H1 (cell line): ENCODE results near the gene COX7A2. TPM values are rescaled to one million over a fixed set of nuclear protein-coding genes. Genes with fewer than 3 reads are reported as not detected.

Experiments used
- CTCF ChIA-PET: fragments of 300-600 bp; sonication (Branson Sonifier 250); formaldehyde crosslinking; loops from one replicate; lab custom pipeline; 2021; ENCODE audit not compliant: partially characterized antibody; lab: Charles Lee
- POLR2A ChIA-PET: fragments of 300-600 bp; sonication (Branson Sonifier 250); formaldehyde crosslinking; loops from one replicate; lab custom pipeline; 2021; ENCODE audit warnings: inconsistent platforms; ENCODE audit not compliant: partially characterized antibody; lab: Charles Lee
- DNase-seq, 2 experiments: peaks; one replicate each; pipeline versions ENCODE4 v3.0.0 to v3.0.0-alpha.2; 2010 to 2022; ENCODE audit warnings: low spot score in 2 of 2, low read depth in 1 of 2, mixed read lengths in 1 of 2
- FAIRE-seq: peaks from 2 replicates; lab custom pipeline; 2011; peaks lifted over from hg19 to GRCh38; lab: Jason Lieb, UNC
- H2AFZ ChIP-seq: 2 replicates; pipeline ENCODE4 v1.8.1; 2012; ENCODE audit warnings: low read length, inconsistent platforms
- H2AK5ac ChIP-seq: 2 replicates; pipeline ENCODE4 v1.6.1; 2013; ENCODE audit warnings: low read depth, low read length
- H2BK120ac ChIP-seq: replicated peaks from 2 replicates; pipeline ENCODE3; 2013; ENCODE audit warnings: low read depth, low read length, inconsistent platforms
- H2BK12ac ChIP-seq: 2 replicates; pipeline ENCODE4 v1.6.1; 2013; ENCODE audit warnings: low read depth, low read length
- H2BK15ac ChIP-seq: 2 replicates; pipeline ENCODE4 v1.6.1; 2013; ENCODE audit warnings: low read length
- H2BK20ac ChIP-seq: 2 replicates; pipeline ENCODE4 v1.6.1; 2013; ENCODE audit warnings: low read length
- H2BK5ac ChIP-seq: 2 replicates; pipeline ENCODE4 v1.6.1; 2013; ENCODE audit warnings: low read depth, low read length
- H3K14ac ChIP-seq: 2 replicates; pipeline ENCODE4 v1.6.1; 2013; ENCODE audit warnings: inconsistent platforms; ENCODE audit not compliant: insufficient read length
- H3K18ac ChIP-seq: 2 replicates; pipeline ENCODE4 v1.6.1; 2013; ENCODE audit warnings: low read length; ENCODE audit errors: extremely low read depth
- H3K23ac ChIP-seq: 2 replicates; pipeline ENCODE4 v1.6.1; 2013; ENCODE audit warnings: inconsistent platforms; ENCODE audit not compliant: insufficient read length
- H3K23me2 ChIP-seq: 2 replicates; pipeline ENCODE4 v1.6.1; 2013; ENCODE audit warnings: low read depth, low read length
- H3K27ac ChIP-seq: 2 replicates; pipeline ENCODE4 v1.6.1; 2011; ENCODE audit warnings: low read depth, low read length, inconsistent platforms
- H3K27me3 ChIP-seq, 4 experiments: replicated peaks in 1 of 4; 1 replicate in 1 of 4; 2 replicates in 3 of 4; pipeline versions ENCODE4 v1.6.1 to v1.8.1; 2011 to 2013; ENCODE audit warnings: low read length in 3 of 4, mild to moderate bottlenecking in 3 of 4, inconsistent platforms in 2 of 4, mixed read lengths in 2 of 4, moderate library complexity in 1 of 4; ENCODE audit not compliant: control insufficient read depth in 3 of 4, insufficient read depth in 3 of 4; ENCODE audit errors: extremely low read depth in 1 of 4
- H3K36me3 ChIP-seq, 4 experiments: 2 replicates each; pipeline versions ENCODE4 v1.6.1 to v1.8.1; 2011 to 2013; ENCODE audit warnings: mild to moderate bottlenecking in 4 of 4, low read length in 3 of 4, moderate library complexity in 2 of 4, control low read depth in 1 of 4, inconsistent platforms in 1 of 4; ENCODE audit not compliant: insufficient read depth in 4 of 4, control insufficient read depth in 2 of 4
- H3K4ac ChIP-seq: replicated peaks from 2 replicates; pipeline ENCODE3; 2013; ENCODE audit warnings: low read length, low read depth, mixed read lengths, inconsistent platforms; ENCODE audit not compliant: insufficient read length
- H3K4me1 ChIP-seq, 4 experiments: replicated peaks in 1 of 4; 1 replicate in 1 of 4; 2 replicates in 3 of 4; pipeline versions ENCODE4 v1.6.1 to v1.8.1; 2011 to 2013; ENCODE audit warnings: low read length in 3 of 4, inconsistent platforms in 2 of 4, mixed read lengths in 1 of 4; ENCODE audit not compliant: insufficient read depth in 4 of 4, control insufficient read depth in 3 of 4
- H3K4me2 ChIP-seq, 2 experiments: 2 replicates each; pipeline versions ENCODE4 v1.6.1 to v1.8.1; 2011 to 2013; ENCODE audit warnings: low read depth in 2 of 2, low read length in 2 of 2, control low read depth in 1 of 2, inconsistent platforms in 1 of 2, mild to moderate bottlenecking in 1 of 2; ENCODE audit not compliant: insufficient read depth in 1 of 2
- H3K4me3 ChIP-seq, 4 experiments: fragments of 200-600, 300-600 bp in 1 of 4; sonication (generic), shearing (Covaris generic), sonication (Bioruptor Twin) in 1 of 4; 2 replicates each; pipeline versions ENCODE4 v1.5.1 to v1.8.1; 2011 to 2016; ENCODE audit warnings: low read length in 4 of 4, low read depth in 3 of 4, control low read depth in 2 of 4, inconsistent platforms in 2 of 4, mild to moderate bottlenecking in 2 of 4, mixed read lengths in 1 of 4, moderate library complexity in 1 of 4; ENCODE audit not compliant: insufficient read depth in 2 of 4; ENCODE audit errors: extremely low read depth in 1 of 4
- H3K56ac ChIP-seq: replicated peaks from 2 replicates; pipeline ENCODE3; 2013; ENCODE audit warnings: low read depth, mild to moderate bottlenecking, mixed read lengths, low read length, inconsistent platforms; ENCODE audit not compliant: insufficient read length
- H3K79me1 ChIP-seq: 2 replicates; pipeline ENCODE4 v1.6.1; 2013; ENCODE audit warnings: low read depth, low read length, control low read depth
- H3K79me2 ChIP-seq, 2 experiments: 2 replicates each; pipeline versions ENCODE4 v1.6.1 to v1.8.1; 2012 to 2013; ENCODE audit warnings: low read length in 2 of 2, mild to moderate bottlenecking in 2 of 2, inconsistent platforms in 1 of 2; ENCODE audit not compliant: insufficient read depth in 2 of 2, control insufficient read depth in 1 of 2
- H3K9ac ChIP-seq, 4 experiments: replicated peaks in 1 of 4; 1 replicate in 1 of 4; 2 replicates in 3 of 4; pipeline versions ENCODE4 v1.6.1 to v1.8.1; 2011 to 2013; ENCODE audit warnings: low read depth in 3 of 4, low read length in 3 of 4, control low read depth in 2 of 4, mild to moderate bottlenecking in 2 of 4, moderate library complexity in 2 of 4, inconsistent platforms in 1 of 4; ENCODE audit errors: extremely low read depth in 1 of 4
- H3K9me3 ChIP-seq, 2 experiments: 2 replicates each; pipeline versions ENCODE4 v1.6.1 to v1.8.1; 2012 to 2013; ENCODE audit warnings: mild to moderate bottlenecking in 2 of 2, moderate library complexity in 2 of 2, control low read depth in 1 of 2, inconsistent platforms in 1 of 2, low read depth in 1 of 2, low read length in 1 of 2, mixed read lengths in 1 of 2; ENCODE audit not compliant: insufficient read depth in 2 of 2
- H4K20me1 ChIP-seq, 2 experiments: replicated peaks in 1 of 2; 2 replicates each; pipeline versions ENCODE3 to v1.8.1; 2011 to 2013; ENCODE audit warnings: inconsistent platforms in 2 of 2, low read length in 2 of 2, mild to moderate bottlenecking in 1 of 2; ENCODE audit not compliant: insufficient read depth in 2 of 2, control insufficient read depth in 1 of 2
- H4K5ac ChIP-seq: 2 replicates; pipeline ENCODE4 v1.6.1; 2013; ENCODE audit warnings: low read length, low read depth, mixed read lengths, inconsistent platforms; ENCODE audit not compliant: insufficient read length
- H4K8ac ChIP-seq: 2 replicates; pipeline ENCODE4 v1.8.0; 2013; ENCODE audit warnings: mild to moderate bottlenecking, moderate library complexity, low read length, inconsistent platforms; ENCODE audit not compliant: insufficient read depth; ENCODE audit errors: extremely low read depth
- H4K91ac ChIP-seq: replicated peaks from 2 replicates; pipeline ENCODE3; 2013; ENCODE audit warnings: low read length, mixed read lengths, inconsistent platforms; ENCODE audit not compliant: insufficient read length
- BACH1 ChIP-seq: IDR thresholded peaks from 2 replicates; pipeline ENCODE4 v1.6.1; 2012; ENCODE audit warnings: low read length, improper control_type of control experiment
- CEBPB ChIP-seq: IDR thresholded peaks from 2 replicates; pipeline ENCODE4 v1.6.1; 2012; ENCODE audit warnings: low read depth, low read length
- CHD1 ChIP-seq: IDR thresholded peaks from 2 replicates; pipeline ENCODE4 v1.6.1; 2012; ENCODE audit warnings: low read depth, low read length, improper control_type of control experiment
- CHD2 ChIP-seq: IDR thresholded peaks from 2 replicates; pipeline ENCODE4 v1.6.1; 2012; ENCODE audit warnings: low read length, improper control_type of control experiment
- RAD21 ChIP-seq, 2 experiments: IDR thresholded peaks in 1 of 2; conservative IDR thresholded peaks in 1 of 2; 2 replicates each; pipeline ENCODE4 v1.6.1; 2011; ENCODE audit warnings: low read depth in 2 of 2, low read length in 2 of 2, improper control_type of control experiment in 1 of 2, inconsistent platforms in 1 of 2, mild to moderate bottlenecking in 1 of 2, moderate library complexity in 1 of 2
- RXRA ChIP-seq: IDR thresholded peaks from 2 replicates; pipeline ENCODE4 v1.6.1; 2011; ENCODE audit warnings: low read depth, mild to moderate bottlenecking, low read length, moderate library complexity; ENCODE audit not compliant: insufficient read depth
- SUZ12 ChIP-seq: fragments of 200-600 bp; sonication (generic); IDR thresholded peaks from 2 replicates; pipeline ENCODE4 v1.6.1; 2012; ENCODE audit warnings: mild to moderate bottlenecking, inconsistent platforms, low read length, moderate library complexity, mixed read lengths
- YY1 ChIP-seq: IDR thresholded peaks from 2 replicates; pipeline ENCODE4 v1.6.1; 2011; ENCODE audit warnings: low read depth, mild to moderate bottlenecking, low read length
- WGBS, 2 experiments: shearing (Covaris generic) in 1 of 2; methylation state at CpG; one replicate each; pipeline versions ENCODE4 v1.1.6 to v1.1.7; 2013 to 2015; ENCODE audit warnings: low lambda C conversion rate in 2 of 2, mixed read lengths in 2 of 2, inconsistent platforms in 1 of 2, low coverage in 1 of 2, missing lambda C conversion rate in 1 of 2; ENCODE audit not compliant: insufficient replicate concordance in 2 of 2, insufficient coverage in 1 of 2, insufficient read length in 1 of 2; ENCODE audit errors: extremely low coverage in 1 of 2, missing lambda C conversion rate in 1 of 2; 5-methylcytosine and 5-hydroxymethylcytosine counted together
- polyA plus RNA-seq, 7 experiments: library from polyadenylated mRNA; depleted of rRNA in 3 of 7; stranded (reverse) in 5 of 7; unstranded in 2 of 7; fragments of >200 nt in 5 of 7; fragments of 200-250 nt in 2 of 7; gene quantifications; 1 replicate in 5 of 7; 2 replicates in 1 of 7; 4 replicates in 1 of 7; pipeline versions ENCODE4 v1.2.1 to v1.2.3, GENCODE V29; 2011 to 2013; ENCODE audit warnings: missing spikeins in 2 of 7, mixed read lengths in 2 of 7
- total RNA-seq: library from RNA; stranded (reverse); fragmentation: NEBNext Ultra II Directional; extraction: Animal tissue kit (Norgen Biotek cat#: 25700); gene quantifications from 2 replicates; pipeline ENCODE4 v1.2.1, GENCODE V29; 2021
- TF ChIP-seq, protein P1 (sequence below), 3 experiments: IDR thresholded peaks; 1 replicate in 2 of 3; 2 replicates in 1 of 3; pipeline versions ENCODE4 v1.5.1 to v1.6.1; 2011; ENCODE audit warnings: low read length in 3 of 3, mild to moderate bottlenecking in 3 of 3, inconsistent platforms in 2 of 3, low read depth in 1 of 3, moderate library complexity in 1 of 3; ENCODE audit not compliant: insufficient read depth in 1 of 3; ENCODE audit errors: control extremely low read depth in 1 of 3

The COX7A2 gene
- total and polyA plus RNA-seq, 2 of the 8 experiments (the other 6 are each of a cell fraction or from before 2014, with no cell fraction given): 262 to 468 TPM

DNA sequence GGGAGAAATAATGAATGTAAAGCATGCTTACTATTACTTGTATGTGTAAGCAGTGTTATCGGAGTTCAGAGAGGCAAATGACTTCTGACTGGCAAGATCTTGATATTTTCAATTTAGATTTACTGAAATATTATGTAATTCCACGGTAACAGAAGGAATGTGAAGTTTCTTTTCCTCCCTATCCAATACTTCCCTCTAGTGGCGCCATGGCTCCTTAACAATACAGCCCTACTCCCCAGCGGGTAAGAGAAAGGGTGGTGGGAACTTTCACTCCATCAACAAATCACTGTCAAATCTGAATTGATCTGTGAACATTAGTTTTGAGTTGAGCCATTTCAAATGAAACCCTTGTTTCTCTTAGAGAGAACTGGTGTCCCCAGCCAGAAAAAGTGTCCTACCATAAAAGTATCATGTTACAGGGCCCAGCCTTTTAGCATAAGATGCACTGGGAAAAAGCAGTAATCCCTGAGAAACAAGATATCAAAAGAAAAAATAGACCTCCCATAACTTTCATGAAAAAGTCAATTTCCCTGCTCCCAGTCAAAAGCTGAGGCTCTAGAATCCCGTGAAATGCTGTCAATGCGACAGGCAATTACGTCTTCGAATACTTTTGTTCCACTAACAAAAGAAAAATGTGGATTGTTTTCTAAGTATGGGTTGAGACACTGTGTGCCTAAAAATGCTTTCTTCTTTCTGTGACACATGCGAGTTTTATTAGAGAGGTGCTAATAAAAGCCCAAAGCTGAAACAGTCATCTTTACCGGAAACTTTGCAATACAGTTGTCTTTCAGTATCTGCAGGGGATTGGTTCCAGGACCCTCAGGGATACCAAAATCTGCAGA is 12.9 kb downstream of the COX7A2 start:
- Histone ChIP-seq H3K27ac (no peak overlapping the region), H3K4me3 (no peak overlapping the region), H3K23ac (no peak overlapping the region), H3K4ac (no peak overlapping the region), H3K4me1 (peaks cover 0 to 6% (median 4%) of the 10 kb centered on the region in 4 experiments; a peak in 3 of 7 replicates), H2BK12ac (no peak overlapping the region), H4K5ac (no peak overlapping the region), H2BK5ac (no peak overlapping the region), H3K14ac (no peak overlapping the region), H2BK15ac (no peak overlapping the region), H2AK5ac (no peak overlapping the region), H3K9me3 (no peaks in the 10 kb centered on the region), H3K27me3 (peaks cover 0 to 1% (median 0%) of the 10 kb centered on the region in 4 experiments; a peak in 1 of 7 replicates), H4K20me1 (no peaks in the 10 kb centered on the region), H3K4me2 (no peak overlapping the region), H2BK120ac (no peak overlapping the region), H3K56ac (no peak overlapping the region), H3K23me2 (no peaks in the 10 kb centered on the region), H3K18ac (no peak overlapping the region), H2BK20ac (no peak overlapping the region), H4K91ac (no peak overlapping the region), H4K8ac (no peak overlapping the region), H2AFZ (no peak overlapping the region), H3K36me3 (no peaks in the 10 kb centered on the region), H3K79me1 (no peaks in the 10 kb centered on the region), H3K9ac (no peak overlapping the region), H3K79me2 (no peaks in the 10 kb centered on the region)
- ChIA-PET POLR2A (interaction anchor here (1.1 to 1.6 kb wide), 2 partner anchors 9 to 12 kb away, joined by 4 to 5 read pairs; partner anchors contain the start of gene COX7A2), CTCF (interaction anchor here (0.8 to 1.9 kb wide), 14 partner anchors 10 to 1493 kb away, joined by 3 to 10 read pairs (median 4); no protein-coding TSS in a partner anchor)
- WGBS, 2 experiments: 55% methylated on average over 10 of the region's 10 CpGs; no CpG with 5 or more reads in 1 of the 2 experiments
- DNase-seq (no peak), FAIRE-seq (peak; percentile 50)
- TF ChIP-seq RXRA (no peak), BACH1 (no peak), SUZ12 (no peak), CHD1 (no peak), CHD2 (no peak), YY1 (no peak), CEBPB (peak; percentile 30; the same call in 1 of the 2 replicates), RAD21 (IDR thresholded peaks at IDR 0.05 in 1 of 2, conservative IDR thresholded peaks at IDR 0.05 in 1 of 2; ENCODE audit: low read depth in 2 of 2, low read length in 2 of 2) (peak; percentile 84 to 87)
- TF ChIP-seq, protein P1, sequence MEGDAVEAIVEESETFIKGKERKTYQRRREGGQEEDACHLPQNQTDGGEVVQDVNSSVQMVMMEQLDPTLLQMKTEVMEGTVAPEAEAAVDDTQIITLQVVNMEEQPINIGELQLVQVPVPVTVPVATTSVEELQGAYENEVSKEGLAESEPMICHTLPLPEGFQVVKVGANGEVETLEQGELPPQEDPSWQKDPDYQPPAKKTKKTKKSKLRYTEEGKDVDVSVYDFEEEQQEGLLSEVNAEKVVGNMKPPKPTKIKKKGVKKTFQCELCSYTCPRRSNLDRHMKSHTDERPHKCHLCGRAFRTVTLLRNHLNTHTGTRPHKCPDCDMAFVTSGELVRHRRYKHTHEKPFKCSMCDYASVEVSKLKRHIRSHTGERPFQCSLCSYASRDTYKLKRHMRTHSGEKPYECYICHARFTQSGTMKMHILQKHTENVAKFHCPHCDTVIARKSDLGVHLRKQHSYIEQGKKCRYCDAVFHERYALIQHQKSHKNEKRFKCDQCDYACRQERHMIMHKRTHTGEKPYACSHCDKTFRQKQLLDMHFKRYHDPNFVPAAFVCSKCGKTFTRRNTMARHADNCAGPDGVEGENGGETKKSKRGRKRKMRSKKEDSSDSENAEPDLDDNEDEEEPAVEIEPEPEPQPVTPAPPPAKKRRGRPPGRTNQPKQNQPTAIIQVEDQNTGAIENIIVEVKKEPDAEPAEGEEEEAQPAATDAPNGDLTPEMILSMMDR (IDR thresholded peaks at IDR 0.05; ENCODE audit: control extremely low read depth in 1 of 3, insufficient read depth in 1 of 3, low read depth in 1 of 3, low read length in 3 of 3): peak; percentile 22 to 81 (median 49)
